Common myeloid progenitor, CD34-positive (primary cell): ENCODE measurements around the gene OR7E24. TPM values are rescaled to one million over a fixed set of nuclear protein-coding genes. Genes with fewer than 3 reads are reported as not detected.
A peak's percentile ranks its signal among the peaks of the same experiment; 100 is the strongest.
"Not testable (repeated sequence)": the region's sequence is repeated elsewhere in the genome, so short reads cannot be mapped to it uniquely, and the experiment has no call there.

Experiments
- CTCF ChIA-PET: fragments of 350-600 bp; sonication (Branson Sonifier 250); formaldehyde crosslinking; loops from one replicate; lab custom pipeline; 2021; ENCODE audit warnings: antibody characterized with exemption; lab: Charles Lee
- POLR2A ChIA-PET: fragments of 350-600 bp; sonication (Branson Sonifier 250); formaldehyde crosslinking; loops from one replicate; lab custom pipeline; 2021; ENCODE audit warnings: antibody characterized with exemption; lab: Charles Lee
- DNase-seq, 3 donors: peaks; one replicate each; pipeline versions ENCODE4 v3.0.0 to v3.0.0-alpha.2; 2013
- H3K27ac ChIP-seq, 2 experiments: 1 replicate in 1 of 2; 2 replicates in 1 of 2; pipeline ENCODE4 v1.7.0; 2013; ENCODE audit warnings: inconsistent platforms in 2 of 2, low read length in 2 of 2, mild to moderate bottlenecking in 2 of 2, low read depth in 1 of 2, moderate library complexity in 1 of 2; ENCODE audit not compliant: severe bottlenecking in 2 of 2, insufficient read depth in 1 of 2, poor library complexity in 1 of 2
- H3K27me3 ChIP-seq, 5 experiments: replicated peaks in 2 of 5; 1 replicate in 3 of 5; 2 replicates in 2 of 5; pipeline versions ENCODE4 v1.6.1 to v1.7.0; 2013; ENCODE audit warnings: low read length in 4 of 5, mild to moderate bottlenecking in 2 of 5, moderate library complexity in 2 of 5, inconsistent platforms in 1 of 5; ENCODE audit not compliant: insufficient read depth in 5 of 5, control insufficient read depth in 4 of 5
- H3K36me3 ChIP-seq, 4 experiments: 1 replicate in 2 of 4; 2 replicates in 2 of 4; pipeline versions ENCODE4 v1.6.1 to v1.7.0; 2013; ENCODE audit warnings: low read length in 3 of 4, control low read depth in 1 of 4, mild to moderate bottlenecking in 1 of 4; ENCODE audit not compliant: control insufficient read depth in 4 of 4, insufficient read depth in 4 of 4
- H3K4me1 ChIP-seq, 4 experiments: 1 replicate in 3 of 4; 2 replicates in 1 of 4; pipeline versions ENCODE4 v1.6.1 to v1.7.1; 2013; ENCODE audit warnings: low read length in 3 of 4, mild to moderate bottlenecking in 3 of 4, control low read depth in 1 of 4, inconsistent platforms in 1 of 4, moderate library complexity in 1 of 4; ENCODE audit not compliant: control insufficient read depth in 4 of 4, insufficient read depth in 4 of 4; ENCODE audit errors: control extremely low read depth in 1 of 4
- H3K4me3 ChIP-seq, 7 experiments: 1 replicate in 4 of 7; 2 replicates in 3 of 7; pipeline versions ENCODE4 v1.5.1 to v1.7.0; 2013; ENCODE audit warnings: mild to moderate bottlenecking in 7 of 7, low read length in 6 of 7, moderate library complexity in 6 of 7, inconsistent platforms in 2 of 7, low read depth in 2 of 7, control low read depth in 1 of 7; ENCODE audit not compliant: insufficient read depth in 4 of 7, control insufficient read depth in 1 of 7; ENCODE audit errors: extremely low read depth in 1 of 7
- H3K9me3 ChIP-seq, 5 experiments: 1 replicate in 4 of 5; 2 replicates in 1 of 5; pipeline versions ENCODE4 v1.6.1 to v1.7.1; 2013; ENCODE audit warnings: low read length in 4 of 5, mild to moderate bottlenecking in 2 of 5, inconsistent platforms in 1 of 5, low read depth in 1 of 5, moderate library complexity in 1 of 5; ENCODE audit not compliant: control insufficient read depth in 4 of 5, insufficient read depth in 2 of 5; ENCODE audit errors: control extremely low read depth in 1 of 5
- WGBS: methylation state at CpG from one replicate; pipeline ENCODE4 v1.1.5; 2013; ENCODE audit not compliant: insufficient coverage; 5-methylcytosine and 5-hydroxymethylcytosine counted together
- polyA plus RNA-seq: library from polyadenylated mRNA; unstranded; fragments of 120-200 nt; gene quantifications from one replicate; pipeline ENCODE4 v1.2.1, GENCODE V29; 2013

Gene OR7E24
- not detected for polyA plus RNA-seq

DNA sequence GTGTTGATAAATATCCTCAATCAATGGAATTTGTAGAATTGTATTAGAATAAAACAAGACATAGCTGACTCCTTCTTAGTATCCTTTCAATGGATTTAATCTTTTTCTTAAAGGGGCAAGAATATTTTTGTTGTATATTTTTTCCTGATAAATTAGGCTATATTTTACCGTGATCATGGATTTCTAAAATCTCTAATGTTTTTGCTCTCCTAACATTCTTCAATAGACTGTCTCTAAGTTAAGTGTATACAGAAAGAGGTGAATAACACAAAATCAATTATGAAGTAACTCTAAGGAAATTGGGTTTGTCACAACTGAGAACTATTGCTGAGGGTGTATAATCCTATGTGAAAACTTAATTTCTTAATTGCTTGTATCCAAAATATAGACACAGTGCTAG is at the start of gene OR7E24:
TSS of gene OR7E24 (plus strand) at position 301 of the 400 bp plus-strand sequence. CDS start 114 bp downstream, outside the sequence.
- DNase-seq, result no peak
- ChIA-PET POLR2A (no interaction called here), CTCF (no interaction called here)
- WGBS, result no CpG with 5 or more reads among the region's 1 CpG
- Histone ChIP-seq H3K9me3 (peaks cover 0 to 3% (median 0%) of the 10 kb centered on the region in 5 experiments), H3K36me3 (no peaks in the 10 kb centered on the region), H3K27me3 (no peaks in the 10 kb centered on the region), H3K4me1 (no peaks in the 10 kb centered on the region), H3K4me3 (no peak within 1 kb of the TSS), H3K27ac (no peak within 1 kb of the TSS)

- POLR2A ChIA-PET, result interaction anchor here (0.5 kb wide), 1 partner anchor 87 kb away, joined by 6 read pairs; no protein-coding TSS in a partner anchor
- Histone ChIP-seq H3K4me3 (peak overlapping the region in 4 of 7 experiments; percentile 34 to 75 (median 60)), H3K4me1 (peaks cover 0 to 2% (median under 1%) of the 10 kb centered on the region in 4 experiments), H3K27ac (no peak overlapping the region), H3K36me3 (no peaks in the 10 kb centered on the region), H3K9me3 (no peaks in the 10 kb centered on the region), H3K27me3 (peaks cover 0 to 4% (median 0%) of the 10 kb centered on the region in 5 experiments)
- DNase-seq, result peak; percentile 39 to 61 (median 57)
- CTCF ChIA-PET, result interaction anchor here (0.6 to 1.7 kb wide), 9 partner anchors 13 to 652 kb away, joined by 3 to 7 read pairs (median 3); no protein-coding TSS in a partner anchor
- WGBS, result 34% methylated on average over 13 of the region's 13 CpGs
Observed at GRCh38 chr19:9205501-9206113, 45.1 kb upstream of the OR7E24 start.

- ChIA-PET CTCF (interaction anchor here (1.0 to 2.7 kb wide), 3 partner anchors 12 to 14 kb away, joined by 3 to 7 read pairs (median 4); no protein-coding TSS in a partner anchor), POLR2A (no interaction called here)
- Histone ChIP-seq H3K9me3 (peaks cover 0 to 7% (median 2%) of the 10 kb centered on the region in 5 experiments), H3K27ac (no peak within 1 kb of the TSS), H3K36me3 (no peaks in the 10 kb centered on the region), H3K4me3 (no peak within 1 kb of the TSS), H3K4me1 (no peaks in the 10 kb centered on the region), H3K27me3 (peaks cover 0 to 2% (median 0%) of the 10 kb centered on the region in 5 experiments)
- no peak for DNase-seq
- 83% methylated on average over 1 of the region's 3 CpGs for WGBS
Observed at GRCh38 chr19:9219489-9219888, 31.2 kb upstream of the OR7E24 start, which contains the start of gene OR7D4. Gene OR7D4, minus strand, starts transcription at chr19:9219589. Its CDS starts 4,752 bp downstream, at chr19:9214837.

- Histone ChIP-seq H3K4me3 (no peak overlapping the region), H3K27ac (no peak overlapping the region), H3K27me3 (no peaks in the 10 kb centered on the region), H3K4me1 (no peaks in the 10 kb centered on the region), H3K36me3 (no peaks in the 10 kb centered on the region), H3K9me3 (peaks cover 0 to 3% (median 3%) of the 10 kb centered on the region in 5 experiments)
- ChIA-PET POLR2A (no interaction called here), CTCF (no interaction called here)
- 96% methylated on average over 4 of the region's 5 CpGs for WGBS
- DNase-seq, result no peak
Observed at GRCh38 chr19:9251236-9251635, 506 bp downstream of the OR7E24 start.

GRCh38 chr19:9283485-9283884 is 32.8 kb downstream of the OR7E24 start:
- peak; percentile 29 to 70 (median 49) for DNase-seq
- H3K27ac ChIP-seq, H3K27me3 ChIP-seq, H3K4me1 ChIP-seq, H3K36me3 ChIP-seq, CTCF ChIA-PET, POLR2A ChIA-PET: not testable (repeated sequence)
- 10% methylated on average over 7 of the region's 38 CpGs for WGBS
- Histone ChIP-seq H3K4me3 (peak overlapping the region in 4 of 7 experiments; percentile 13 to 63 (median 46)), H3K9me3 (peaks cover 0 to 20% (median 12%) of the 10 kb centered on the region in 5 experiments)

GRCh38 chr19:9289231-9289884 is 38.6 kb downstream of the OR7E24 start:
- ChIA-PET POLR2A (no interaction called here), CTCF (interaction anchor here (1.5 kb wide), 1 partner anchor 84 kb away, joined by 3 read pairs; no protein-coding TSS in a partner anchor)
- Histone ChIP-seq H3K9me3 (peaks cover 10 to 52% (median 24%) of the 10 kb centered on the region in 5 experiments), H3K27ac (no peak overlapping the region), H3K27me3 (no peaks in the 10 kb centered on the region), H3K36me3 (peaks cover 0 to 16% (median 5%) of the 10 kb centered on the region in 4 experiments), H3K4me1 (no peaks in the 10 kb centered on the region), H3K4me3 (no peak overlapping the region)
- DNase-seq, result no peak
- WGBS, result no CpG with 5 or more reads among the region's 2 CpGs
